OCI-LY1 (cell line): ENCODE results near the gene PAQR3.
A peak's percentile ranks its signal among the peaks of the same experiment; 100 is the strongest.

ENCODE experiments used
- H2AFZ ChIP-seq: fragments of 200-600 bp; sonication (generic), shearing (Covaris generic); 2 replicates; pipeline ENCODE4 v1.6.0; 2014; ENCODE audit warnings: antibody characterized with exemption, mild to moderate bottlenecking, low read length
- H3F3A ChIP-seq: fragments of 200-600 bp; sonication (generic), shearing (Covaris generic); 2 replicates; pipeline ENCODE4 v1.6.0; 2014; ENCODE audit warnings: mild to moderate bottlenecking, antibody characterized with exemption, low read length, moderate library complexity; ENCODE audit not compliant: insufficient read depth
- H3K27ac ChIP-seq: fragments of 200-600 bp; sonication (generic); 2 replicates; pipeline ENCODE4 v1.5.1; 2014; ENCODE audit warnings: low read length, mixed run types, mild to moderate bottlenecking, low read depth; ENCODE audit not compliant: poor library complexity, severe bottlenecking
- H3K27me3 ChIP-seq: fragments of 200-600 bp; sonication (generic); 2 replicates; pipeline ENCODE4 v1.6.0; 2014; ENCODE audit warnings: antibody characterized with exemption, mild to moderate bottlenecking, low read length, moderate library complexity; ENCODE audit not compliant: insufficient read depth
- H3K36me3 ChIP-seq: fragments of 200-600 bp; sonication (generic); 2 replicates; pipeline ENCODE4 v1.6.1; 2014; ENCODE audit warnings: mild to moderate bottlenecking, antibody characterized with exemption, low read length, moderate library complexity, mixed read lengths; ENCODE audit not compliant: insufficient read depth
- H3K4me1 ChIP-seq: fragments of 200-600 bp; sonication (generic); 2 replicates; pipeline ENCODE4 v1.5.1; 2014; ENCODE audit warnings: mild to moderate bottlenecking, low read length, moderate library complexity; ENCODE audit not compliant: insufficient read depth, severe bottlenecking
- H3K4me2 ChIP-seq: fragments of 200-600 bp; sonication (generic), shearing (Covaris generic); 2 replicates; pipeline ENCODE4 v1.6.1; 2014; ENCODE audit warnings: low read length
- H3K4me3 ChIP-seq: fragments of 200-600 bp; sonication (generic); 2 replicates; pipeline ENCODE4 v1.5.1; 2014; ENCODE audit warnings: low read length, low read depth, mild to moderate bottlenecking, mixed read lengths; ENCODE audit not compliant: poor library complexity, severe bottlenecking
- H3K79me2 ChIP-seq: fragments of 200-600 bp; shearing (Covaris generic); 2 replicates; pipeline ENCODE4 v1.6.1; 2016; ENCODE audit warnings: mixed run types, low read length, mixed read lengths; ENCODE audit not compliant: insufficient read depth
- H3K9ac ChIP-seq: fragments of 200-600 bp; sonication (generic), shearing (Covaris generic); 2 replicates; pipeline ENCODE4 v1.6.1; 2014; ENCODE audit warnings: mild to moderate bottlenecking, low read length, mixed read lengths
- H3K9me2 ChIP-seq: fragments of 200-600 bp; sonication (generic), shearing (Covaris generic); 2 replicates; pipeline ENCODE4 v1.6.1; 2014; ENCODE audit warnings: low read depth, mild to moderate bottlenecking, low read length, mixed read lengths
- H3K9me3 ChIP-seq: fragments of 200-600 bp; shearing (Covaris generic); 2 replicates; pipeline ENCODE4 v1.6.1; 2014; ENCODE audit warnings: low read length, mixed read lengths
- H4K20me1 ChIP-seq: fragments of 200-600 bp; sonication (generic), shearing (Covaris generic); 2 replicates; pipeline ENCODE4 v1.6.0; 2016; ENCODE audit warnings: mild to moderate bottlenecking, low read length; ENCODE audit not compliant: insufficient read depth
- EZH2 ChIP-seq: fragments of 200-600 bp; sonication (generic), shearing (Covaris generic); IDR thresholded peaks from 2 replicates; pipeline ENCODE4 v1.8.0; 2017; ENCODE audit warnings: borderline replicate concordance, mixed run types, mild to moderate bottlenecking, antibody characterized with exemption, low read length, moderate library complexity, mixed read lengths
- TF ChIP-seq, protein P1 (sequence below): fragments of 200-600 bp; sonication (generic), shearing (Covaris generic); IDR thresholded peaks from 2 replicates; pipeline ENCODE4 v1.5.1; 2017; ENCODE audit warnings: mild to moderate bottlenecking, antibody characterized with exemption, low read length, moderate library complexity, mixed read lengths

Gene PAQR3, protein sequence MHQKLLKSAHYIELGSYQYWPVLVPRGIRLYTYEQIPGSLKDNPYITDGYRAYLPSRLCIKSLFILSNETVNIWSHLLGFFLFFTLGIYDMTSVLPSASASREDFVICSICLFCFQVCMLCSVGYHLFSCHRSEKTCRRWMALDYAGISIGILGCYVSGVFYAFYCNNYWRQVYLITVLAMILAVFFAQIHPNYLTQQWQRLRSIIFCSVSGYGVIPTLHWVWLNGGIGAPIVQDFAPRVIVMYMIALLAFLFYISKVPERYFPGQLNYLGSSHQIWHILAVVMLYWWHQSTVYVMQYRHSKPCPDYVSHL

DNA sequence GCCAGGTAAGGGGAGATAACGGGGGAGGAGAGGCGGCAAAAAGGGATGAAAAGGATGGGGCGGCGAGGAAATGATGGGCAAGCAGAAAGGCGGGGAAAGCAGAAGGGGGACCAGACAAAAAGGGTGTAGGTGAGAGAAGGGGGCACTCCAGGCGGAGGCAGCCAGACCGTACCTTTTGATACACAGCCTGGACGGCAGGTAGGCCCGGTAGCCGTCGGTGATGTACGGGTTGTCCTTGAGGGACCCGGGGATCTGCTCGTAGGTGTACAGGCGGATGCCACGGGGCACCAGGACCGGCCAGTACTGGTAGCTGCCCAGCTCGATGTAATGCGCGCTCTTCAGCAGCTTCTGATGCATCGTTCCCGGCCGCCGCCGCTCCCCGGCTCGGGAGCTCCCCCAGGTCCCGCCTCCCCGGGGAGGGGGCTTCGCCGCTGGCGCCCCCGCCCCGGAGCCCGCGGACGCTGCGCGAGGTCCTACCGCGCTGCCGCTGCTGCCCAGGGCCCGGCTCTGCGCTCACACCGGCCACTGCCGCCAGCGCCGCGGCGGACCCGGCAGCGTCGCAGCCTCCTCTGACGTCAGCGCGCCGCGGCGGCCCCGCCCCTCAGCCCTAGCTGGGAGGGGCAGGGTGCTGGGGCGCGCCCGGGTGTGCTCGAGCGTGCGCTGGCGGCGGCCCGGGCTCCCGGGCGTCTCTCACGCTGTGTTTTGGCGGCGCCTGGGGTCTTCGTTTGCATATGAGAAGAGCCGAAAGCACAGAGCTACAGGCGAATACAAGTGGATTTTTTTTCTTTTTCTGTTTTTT is at the start of gene PAQR3:
Gene PAQR3 (minus strand): TSS at position 571 of the 799 bp plus-strand sequence. CDS start 214 bp downstream, at position 357.
- H3K79me2 ChIP-seq = no peaks in the 10 kb centered on the region
- H3F3A ChIP-seq = no peaks in the 10 kb centered on the region
- H3K36me3 ChIP-seq = no peaks in the 10 kb centered on the region
- H3K9me2 ChIP-seq = no peaks in the 10 kb centered on the region
- no peak within 1 kb of the TSS for H3K27ac ChIP-seq
- no peak for TF ChIP-seq EZH2
- TF ChIP-seq, protein P1, sequence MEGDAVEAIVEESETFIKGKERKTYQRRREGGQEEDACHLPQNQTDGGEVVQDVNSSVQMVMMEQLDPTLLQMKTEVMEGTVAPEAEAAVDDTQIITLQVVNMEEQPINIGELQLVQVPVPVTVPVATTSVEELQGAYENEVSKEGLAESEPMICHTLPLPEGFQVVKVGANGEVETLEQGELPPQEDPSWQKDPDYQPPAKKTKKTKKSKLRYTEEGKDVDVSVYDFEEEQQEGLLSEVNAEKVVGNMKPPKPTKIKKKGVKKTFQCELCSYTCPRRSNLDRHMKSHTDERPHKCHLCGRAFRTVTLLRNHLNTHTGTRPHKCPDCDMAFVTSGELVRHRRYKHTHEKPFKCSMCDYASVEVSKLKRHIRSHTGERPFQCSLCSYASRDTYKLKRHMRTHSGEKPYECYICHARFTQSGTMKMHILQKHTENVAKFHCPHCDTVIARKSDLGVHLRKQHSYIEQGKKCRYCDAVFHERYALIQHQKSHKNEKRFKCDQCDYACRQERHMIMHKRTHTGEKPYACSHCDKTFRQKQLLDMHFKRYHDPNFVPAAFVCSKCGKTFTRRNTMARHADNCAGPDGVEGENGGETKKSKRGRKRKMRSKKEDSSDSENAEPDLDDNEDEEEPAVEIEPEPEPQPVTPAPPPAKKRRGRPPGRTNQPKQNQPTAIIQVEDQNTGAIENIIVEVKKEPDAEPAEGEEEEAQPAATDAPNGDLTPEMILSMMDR = no peak
- peak within 1 kb of the TSS; percentile 76 for H3K9ac ChIP-seq
- H3K4me2 ChIP-seq = peak within 1 kb of the TSS; percentile 91
- peaks cover 23% of the 10 kb centered on the region for H3K4me1 ChIP-seq
- no peaks in the 10 kb centered on the region for H4K20me1 ChIP-seq
- peak within 1 kb of the TSS; percentile 98 for H2AFZ ChIP-seq
- H3K9me3 ChIP-seq = no peaks in the 10 kb centered on the region
- no peaks in the 10 kb centered on the region for H3K27me3 ChIP-seq
- peak within 1 kb of the TSS; percentile 81 for H3K4me3 ChIP-seq

DNA sequence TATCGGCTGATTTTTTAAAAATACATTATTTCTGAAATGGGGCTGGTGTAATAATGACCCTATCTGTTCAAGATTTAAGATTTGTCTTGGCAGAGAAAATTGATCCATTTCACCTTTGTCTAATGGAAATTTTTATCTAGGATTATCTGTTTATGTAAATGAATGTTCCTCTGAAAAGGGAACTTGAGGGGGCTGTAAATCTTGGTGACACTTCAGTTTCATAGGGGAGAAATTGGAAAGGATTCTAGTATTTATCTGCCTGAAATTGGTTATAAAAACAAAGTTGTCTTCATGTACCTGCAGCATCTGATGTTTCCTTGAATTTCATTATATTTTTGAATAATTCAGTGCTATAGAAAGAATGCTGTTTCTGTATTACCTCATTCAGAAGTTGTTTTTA is 48.4 kb upstream of the PAQR3 start:
- no peak overlapping the region for H3K27ac ChIP-seq
- H2AFZ ChIP-seq = no peak overlapping the region
- H3K4me1 ChIP-seq = no peaks in the 10 kb centered on the region
- no peaks in the 10 kb centered on the region for H3K36me3 ChIP-seq
- no peaks in the 10 kb centered on the region for H3K79me2 ChIP-seq
- no peak overlapping the region for H3K9ac ChIP-seq
- no peaks in the 10 kb centered on the region for H3K9me2 ChIP-seq
- no peaks in the 10 kb centered on the region for H3K9me3 ChIP-seq
- no peaks in the 10 kb centered on the region for H3K27me3 ChIP-seq
- no peak overlapping the region for H3K4me2 ChIP-seq
- TF ChIP-seq, protein P1 = no peak
- TF ChIP-seq EZH2 = no peak
- H4K20me1 ChIP-seq = no peaks in the 10 kb centered on the region
- H3F3A ChIP-seq = no peaks in the 10 kb centered on the region
- H3K4me3 ChIP-seq = no peak overlapping the region

DNA sequence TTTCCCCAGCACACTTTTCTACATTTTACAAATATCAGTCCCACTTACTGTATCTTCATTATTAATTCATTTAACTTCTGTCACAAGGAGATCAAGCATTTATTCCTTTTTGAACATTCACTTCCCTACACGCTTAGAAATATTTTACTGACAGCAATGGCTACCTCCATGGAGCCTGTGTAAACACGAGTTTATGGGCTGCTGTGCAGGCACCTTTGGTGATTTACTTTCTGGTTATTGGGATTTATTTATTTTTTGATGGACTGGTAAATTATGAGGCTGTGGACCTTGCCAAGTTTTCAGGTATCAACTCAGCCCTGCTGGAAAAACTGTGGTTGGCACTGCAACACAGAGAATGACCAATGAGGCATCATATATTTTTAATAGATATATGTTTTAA is 45.4 kb upstream of the PAQR3 start:
- Histone ChIP-seq H2AFZ (no peak overlapping the region), H3K4me3 (no peak overlapping the region), H3K4me2 (no peak overlapping the region), H3K4me1 (no peaks in the 10 kb centered on the region), H3F3A (no peaks in the 10 kb centered on the region), H3K79me2 (no peaks in the 10 kb centered on the region), H3K9me2 (no peaks in the 10 kb centered on the region), H3K9ac (no peak overlapping the region), H3K27me3 (no peaks in the 10 kb centered on the region), H3K9me3 (no peaks in the 10 kb centered on the region), H3K27ac (no peak overlapping the region), H3K36me3 (no peaks in the 10 kb centered on the region), H4K20me1 (no peaks in the 10 kb centered on the region)
- TF ChIP-seq, protein P1 = no peak
- TF ChIP-seq EZH2 = no peak
